ENCODE results near the gene LGMN. TPM values are rescaled to one million over a fixed set of nuclear protein-coding genes. Genes with fewer than 3 reads are reported as not detected.
"Not testable (repeated sequence)": the region's sequence is repeated elsewhere in the genome, so short reads cannot be mapped to it uniquely, and the experiment has no call there.

Gene LGMN
- total RNA-seq, 2 donors from 2014 or later: 3.6 to 16.5 TPM

DNA sequence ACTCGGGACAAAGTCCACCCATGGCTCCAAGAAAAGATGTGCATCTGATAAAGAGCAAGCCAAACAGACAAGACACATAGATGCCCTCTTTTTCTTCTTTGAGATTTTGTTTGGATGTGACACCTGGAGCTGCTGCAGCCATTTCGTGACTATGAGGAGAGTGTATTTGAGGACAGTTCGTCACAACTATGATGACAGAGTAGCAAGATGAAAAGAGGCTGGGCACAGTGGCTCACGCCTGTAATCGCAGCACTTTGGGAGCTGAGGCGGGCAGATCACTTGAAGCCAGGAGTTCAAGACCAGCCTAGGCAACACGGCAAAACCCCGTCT is 21.5 kb downstream of the LGMN start:
- no peak for ATAC-seq (replicated peaks)
- Mint-ChIP-seq H3K36me3 (ENCODE audit: low read depth) (peaks cover 13% of the 10 kb centered on the region), H3K9me3 (no peaks in the 10 kb centered on the region), H3K4me3 (no peak overlapping the region), H3K27ac (no peak overlapping the region), H3K4me1 (peaks cover 11% of the 10 kb centered on the region), H3K27me3 (peaks cover 4% of the 10 kb centered on the region)

DNA sequence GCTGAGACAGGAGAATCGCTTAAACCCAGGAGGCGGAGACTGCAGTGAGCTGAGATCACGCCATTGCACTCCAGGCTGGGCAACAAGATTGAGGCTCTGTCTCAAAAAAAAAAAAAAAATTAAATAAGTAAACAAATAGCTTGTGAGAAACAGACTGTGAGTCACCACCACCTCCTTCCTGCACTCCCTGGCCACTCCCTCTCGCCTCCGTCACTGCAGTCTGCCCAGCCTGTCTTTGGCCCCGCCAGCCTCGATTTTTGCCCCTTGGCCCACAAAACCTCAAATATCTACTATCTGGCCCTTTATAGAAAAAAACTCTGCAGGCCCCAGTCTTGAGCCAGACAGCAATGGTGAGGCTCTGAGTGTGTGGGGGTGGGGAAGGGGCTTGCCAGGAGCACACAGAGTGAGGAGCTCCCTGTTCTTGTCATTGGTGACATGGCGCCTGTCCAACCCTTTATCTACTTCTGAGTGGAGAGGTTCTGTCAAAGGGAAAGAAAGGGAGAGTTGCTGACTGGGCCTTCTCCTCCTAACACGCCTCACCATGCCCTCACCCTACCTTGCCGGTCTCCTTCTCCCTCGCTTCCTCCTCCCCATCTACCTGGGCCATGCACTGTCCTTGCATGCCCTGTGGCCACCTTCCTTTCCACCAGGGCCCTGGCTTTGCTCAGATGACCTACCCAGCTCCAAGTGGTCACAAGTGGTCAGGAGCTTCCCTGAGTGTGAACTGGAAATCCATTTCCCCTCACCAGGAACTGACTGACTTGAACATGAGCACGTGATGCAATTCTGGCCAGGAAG is 22.1 kb downstream of the LGMN start:
- Mint-ChIP-seq H3K36me3 (ENCODE audit: low read depth) (peaks cover 8% of the 10 kb centered on the region), H3K4me3 (peak overlapping the region; percentile 1), H3K27ac (no peak overlapping the region), H3K27me3 (peaks cover 4% of the 10 kb centered on the region), H3K9me3 (no peaks in the 10 kb centered on the region), H3K4me1 (peaks cover 11% of the 10 kb centered on the region)
- peak; percentile 61 for ATAC-seq (replicated peaks)

DNA sequence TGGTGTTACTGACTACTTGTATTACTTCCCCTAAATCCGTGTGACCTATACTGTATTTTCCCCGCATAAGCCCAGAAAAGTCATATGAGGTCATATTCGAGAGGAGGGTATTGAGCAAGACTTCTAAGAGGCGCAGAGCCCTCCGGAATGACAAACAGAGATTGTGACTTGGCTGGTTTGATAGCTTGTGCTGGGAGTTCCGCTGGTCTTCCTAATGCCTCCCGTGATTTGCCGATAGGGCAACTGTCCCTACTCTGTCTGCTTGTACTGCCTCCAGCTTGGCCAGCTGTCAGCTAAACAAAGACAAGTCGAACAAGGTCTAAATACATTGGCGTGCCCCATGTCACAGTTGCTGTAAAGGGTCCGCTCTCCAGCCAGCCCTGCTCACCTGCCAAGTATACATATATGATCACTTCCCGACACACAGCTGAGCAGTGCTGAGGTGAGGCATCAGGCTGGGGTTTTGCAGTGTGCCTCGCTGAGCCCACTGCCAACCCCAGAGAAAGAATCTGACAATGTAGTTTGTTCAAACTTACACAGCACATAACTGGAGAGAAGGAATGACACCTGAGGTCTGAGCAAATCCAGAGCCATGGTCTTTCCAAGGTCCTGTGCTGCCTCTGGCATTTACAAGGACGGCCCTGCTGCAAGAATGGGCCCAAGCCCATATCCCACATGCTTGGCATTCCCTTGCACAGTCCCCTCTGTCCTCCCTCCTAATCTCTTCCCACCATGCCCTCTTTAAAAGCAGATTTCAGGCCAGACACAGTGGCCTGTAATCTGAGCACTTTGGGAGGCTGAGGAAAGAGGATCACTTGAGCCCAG is 23.7 kb downstream of the LGMN start:
- H3K27ac Mint-ChIP-seq: no peak overlapping the region
- H3K36me3 Mint-ChIP-seq (ENCODE audit: low read depth): peaks cover 1% of the 10 kb centered on the region
- no peak overlapping the region for H3K4me3 Mint-ChIP-seq
- H3K4me1 Mint-ChIP-seq: peaks cover 6% of the 10 kb centered on the region
- no peak for ATAC-seq (replicated peaks)
- no peaks in the 10 kb centered on the region for H3K9me3 Mint-ChIP-seq
- H3K27me3 Mint-ChIP-seq: peaks cover 4% of the 10 kb centered on the region

DNA sequence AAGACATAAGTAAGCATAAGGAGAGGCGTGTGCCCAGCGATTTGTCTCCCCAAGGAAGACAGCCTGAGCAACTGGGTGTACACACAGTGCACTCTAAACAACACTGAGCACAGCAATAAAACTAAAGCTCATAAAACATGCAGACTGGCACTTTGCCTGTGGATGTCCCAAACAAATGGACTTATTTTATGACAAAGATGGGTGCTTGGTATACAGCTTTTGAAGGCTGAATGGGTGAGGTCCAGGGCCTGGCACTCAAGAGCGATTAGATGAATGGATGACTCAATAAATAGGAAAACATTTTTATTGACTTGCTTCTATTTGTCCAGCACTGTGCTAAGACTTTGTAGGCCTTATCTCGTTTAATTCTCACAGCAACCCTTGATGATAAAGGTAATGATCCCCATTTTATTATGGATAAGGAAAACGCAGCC is 28.5 kb downstream of the LGMN start:
- no peaks in the 10 kb centered on the region for H3K9me3 Mint-ChIP-seq

DNA sequence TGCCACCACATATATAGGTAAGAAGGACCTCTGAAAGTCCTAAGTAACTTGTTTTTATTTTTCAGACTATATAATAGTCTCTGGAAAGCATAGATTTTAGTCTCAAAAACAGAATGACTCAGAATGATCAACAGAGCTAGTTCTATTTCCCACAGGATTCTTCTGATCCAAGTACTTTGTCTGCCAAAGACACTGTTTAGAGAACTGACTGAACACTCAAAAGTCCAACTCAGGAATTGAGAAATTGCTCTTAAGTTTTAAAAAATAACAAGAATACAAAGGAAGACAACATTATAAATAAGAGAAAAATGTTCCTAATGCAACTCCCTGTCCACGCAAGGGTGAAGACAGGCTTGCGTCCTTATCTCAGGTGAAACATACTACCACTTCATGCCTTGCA is 29.0 kb downstream of the LGMN start:
- Mint-ChIP-seq H3K4me3 (no peak overlapping the region), H3K27ac (no peak overlapping the region), H3K27me3 (no peaks in the 10 kb centered on the region), H3K36me3 (ENCODE audit: low read depth) (no peaks in the 10 kb centered on the region), H3K4me1 (no peaks in the 10 kb centered on the region), H3K9me3 (no peaks in the 10 kb centered on the region)
- ATAC-seq (replicated peaks): no peak

More for the DNA sequence above, 28.5 kb downstream of the LGMN start:
- ATAC-seq (replicated peaks): no peak
- Mint-ChIP-seq H3K27ac (no peak overlapping the region), H3K4me3 (no peak overlapping the region), H3K27me3 (no peaks in the 10 kb centered on the region), H3K36me3 (ENCODE audit: low read depth) (no peaks in the 10 kb centered on the region), H3K4me1 (no peaks in the 10 kb centered on the region)

DNA sequence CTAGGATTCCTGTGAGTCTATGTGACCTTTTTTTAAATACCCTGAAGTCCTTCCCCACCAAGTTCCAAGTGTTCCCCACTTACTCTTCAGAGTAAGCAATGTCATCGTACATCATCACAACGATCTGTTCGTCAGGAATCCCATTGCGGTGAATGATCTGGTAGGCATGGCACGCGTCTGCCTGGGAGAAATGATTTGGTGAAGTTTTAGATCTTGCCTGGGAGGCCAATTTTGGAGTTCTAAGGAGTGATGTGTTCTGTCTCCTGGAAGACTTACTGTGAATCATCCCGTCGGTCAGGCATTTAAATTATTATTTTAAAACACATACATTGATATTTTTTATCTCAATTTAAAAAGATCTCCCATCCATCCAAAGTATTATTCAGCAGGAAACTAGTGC is 29.8 kb downstream of the LGMN start:
- Mint-ChIP-seq H3K27me3 (no peaks in the 10 kb centered on the region), H3K4me3 (no peak overlapping the region), H3K27ac (no peak overlapping the region), H3K36me3 (ENCODE audit: low read depth) (no peaks in the 10 kb centered on the region), H3K9me3 (no peaks in the 10 kb centered on the region), H3K4me1 (no peaks in the 10 kb centered on the region)
- ATAC-seq (replicated peaks): no peak

DNA sequence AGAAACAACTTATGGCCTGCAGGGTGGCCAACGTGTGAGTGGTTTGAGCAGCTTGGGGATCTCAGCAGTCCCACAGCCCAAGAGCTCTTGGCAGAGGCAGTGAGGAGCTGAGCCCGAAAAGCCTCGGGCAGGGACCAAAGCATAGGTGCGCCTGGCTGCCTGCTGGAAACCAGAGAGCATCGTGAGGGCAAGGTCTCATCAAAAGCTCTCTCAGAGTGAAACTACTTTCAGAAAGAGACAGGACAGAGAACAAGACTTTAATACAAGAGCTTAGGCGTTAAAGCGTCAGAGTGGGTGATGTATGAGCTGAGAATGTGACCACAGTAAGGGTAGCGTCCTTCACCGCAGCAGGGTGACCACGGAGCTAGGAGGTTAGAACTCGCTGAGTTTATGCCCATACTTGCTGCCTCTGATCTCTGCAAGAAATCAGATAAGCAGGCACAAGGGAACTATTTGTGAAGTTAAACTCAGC is 30.8 kb downstream of the LGMN start:
- peak overlapping the region; percentile 24 for H3K27ac Mint-ChIP-seq
- no peaks in the 10 kb centered on the region for H3K36me3 Mint-ChIP-seq (ENCODE audit: low read depth)
- H3K4me3 Mint-ChIP-seq: peak overlapping the region; percentile 6
- H3K27me3 Mint-ChIP-seq: no peaks in the 10 kb centered on the region
- no peaks in the 10 kb centered on the region for H3K9me3 Mint-ChIP-seq
- no peaks in the 10 kb centered on the region for H3K4me1 Mint-ChIP-seq
- peak; percentile 76 for ATAC-seq (replicated peaks)

DNA sequence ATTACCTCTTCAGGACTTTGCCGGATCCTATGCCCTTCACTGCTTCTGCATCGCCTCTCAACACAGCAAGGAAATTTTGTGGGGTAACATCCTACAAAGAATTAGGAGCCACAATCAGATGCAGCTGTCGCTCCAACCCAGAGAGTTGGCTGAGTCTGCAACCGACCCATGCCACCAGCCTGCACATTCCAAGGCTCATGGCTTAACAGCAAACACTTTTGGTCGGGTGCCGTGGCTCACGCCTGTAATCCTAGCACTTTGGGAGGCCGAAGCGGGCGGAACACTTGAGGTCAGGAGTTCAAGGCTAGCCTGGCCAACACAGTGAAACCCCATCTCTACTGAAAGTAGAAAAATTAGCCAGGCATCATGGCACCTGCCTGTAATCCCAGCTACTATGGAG is 32.3 kb downstream of the LGMN start:
- Mint-ChIP-seq H3K36me3 (ENCODE audit: low read depth) (no peaks in the 10 kb centered on the region), H3K27ac (no peak overlapping the region), H3K4me3 (no peak overlapping the region), H3K4me1 (no peaks in the 10 kb centered on the region), H3K9me3 (no peaks in the 10 kb centered on the region), H3K27me3 (no peaks in the 10 kb centered on the region)
- no peak for ATAC-seq (replicated peaks)

DNA sequence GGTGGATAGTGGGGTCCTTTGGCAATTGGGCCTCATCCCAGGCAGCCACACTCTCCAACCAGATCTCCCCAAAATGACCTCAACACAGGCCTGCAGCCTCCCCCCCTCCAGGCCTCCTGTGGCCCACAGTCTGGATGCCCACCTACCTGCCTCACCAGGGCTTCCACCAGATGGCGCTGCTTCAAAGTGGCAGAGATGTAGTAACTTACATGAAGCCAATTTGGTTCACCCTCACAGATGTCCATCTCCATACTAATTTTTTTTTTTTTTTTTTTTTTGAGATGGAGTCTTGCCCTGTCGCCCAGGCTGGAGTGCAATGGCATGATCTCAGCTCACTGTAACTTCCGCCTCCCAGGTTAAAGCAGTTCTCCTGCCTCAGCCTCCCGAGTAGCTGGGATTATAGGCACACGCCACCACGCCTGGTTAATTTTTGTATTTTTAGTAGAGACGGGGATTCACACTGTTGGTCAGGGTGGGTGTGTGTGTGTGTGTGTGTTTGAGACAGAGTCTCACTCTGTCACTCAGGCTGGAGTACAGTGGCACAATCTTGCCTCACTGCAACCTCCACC is 33.6 kb downstream of the LGMN start:
- ATAC-seq (replicated peaks): peak; percentile 88
- not testable (repeated sequence) for H3K27me3 Mint-ChIP-seq; H3K4me1 Mint-ChIP-seq; H3K4me3 Mint-ChIP-seq; H3K9me3 Mint-ChIP-seq; H3K36me3 Mint-ChIP-seq (ENCODE audit: low read depth); H3K27ac Mint-ChIP-seq

DNA sequence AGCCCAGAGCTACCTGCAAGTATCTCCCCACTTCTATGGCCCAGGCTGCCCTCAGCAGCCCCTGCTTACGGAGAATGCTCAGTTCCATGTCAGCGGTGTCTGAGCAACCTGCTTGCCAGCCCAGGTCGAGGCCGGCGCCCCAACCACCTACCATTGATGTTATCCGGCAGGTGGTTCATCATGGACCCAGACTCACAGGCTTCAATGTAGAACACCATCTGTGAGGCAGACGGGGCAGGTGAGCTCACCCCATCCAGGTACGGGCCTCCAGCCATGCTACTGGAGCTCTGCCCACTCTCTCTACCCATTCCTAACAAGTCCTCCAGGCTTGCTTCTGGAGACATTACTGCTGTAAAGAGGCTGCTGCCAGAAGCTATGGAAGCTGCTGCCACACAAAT is 35.8 kb downstream of the LGMN start:
- no peaks in the 10 kb centered on the region for H3K9me3 Mint-ChIP-seq

DNA sequence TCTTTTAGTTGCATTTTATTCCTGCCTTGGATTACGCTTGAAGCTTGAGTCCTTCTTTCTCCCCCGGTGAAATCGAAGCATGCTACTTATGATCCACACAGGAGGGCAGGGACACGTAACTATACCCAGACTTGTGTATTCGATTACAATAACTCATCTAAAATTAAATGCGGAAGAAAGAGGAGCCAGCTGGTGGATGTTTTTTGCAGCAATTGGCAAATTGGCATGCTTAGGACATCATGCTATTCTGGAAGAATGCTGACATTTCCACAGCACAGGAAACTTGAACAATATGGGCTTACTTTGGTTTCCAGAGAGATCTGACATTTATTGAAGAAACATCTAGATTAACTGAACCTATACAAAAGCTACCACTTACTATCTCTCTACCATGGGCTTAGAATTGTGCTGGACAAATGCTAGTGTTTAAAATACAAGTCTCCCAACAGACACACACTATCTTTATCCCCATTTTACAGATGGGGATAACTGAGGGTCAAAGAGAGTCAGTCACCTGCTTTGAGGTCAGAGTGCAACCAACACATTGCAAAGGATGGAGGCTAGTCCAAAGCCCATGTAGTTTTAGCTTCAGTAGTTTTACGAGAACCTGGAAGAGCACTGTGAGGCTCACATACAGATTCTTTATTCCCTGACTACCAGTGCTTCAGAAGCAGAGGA is 36.3 kb downstream of the LGMN start:
- ATAC-seq (replicated peaks): no peak
- Mint-ChIP-seq H3K36me3 (ENCODE audit: low read depth) (no peaks in the 10 kb centered on the region), H3K4me3 (no peak overlapping the region), H3K27ac (no peak overlapping the region), H3K27me3 (no peaks in the 10 kb centered on the region), H3K4me1 (no peaks in the 10 kb centered on the region), H3K9me3 (no peaks in the 10 kb centered on the region)

More for the DNA sequence above, 35.8 kb downstream of the LGMN start:
- Mint-ChIP-seq H3K27ac (no peak overlapping the region), H3K36me3 (ENCODE audit: low read depth) (no peaks in the 10 kb centered on the region), H3K27me3 (no peaks in the 10 kb centered on the region), H3K4me3 (no peak overlapping the region), H3K4me1 (no peaks in the 10 kb centered on the region)
- ATAC-seq (replicated peaks): no peak

DNA sequence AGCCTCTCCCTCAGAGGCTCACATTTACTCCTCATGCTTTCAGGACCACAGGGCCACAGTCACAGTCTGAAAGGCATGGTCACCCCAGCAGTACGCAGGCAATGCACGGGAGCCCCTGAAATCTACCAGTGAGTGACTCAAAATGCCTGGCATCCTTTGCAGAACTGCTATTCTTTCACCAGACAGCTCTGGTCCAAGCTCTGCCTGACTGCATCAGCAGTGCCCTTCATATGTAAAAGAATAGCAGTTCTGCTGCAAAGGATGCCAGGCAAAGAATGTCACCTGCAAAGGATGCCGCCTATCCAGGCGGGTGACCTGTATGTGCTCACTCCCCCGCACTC is 38.5 kb downstream of the LGMN start:
- Mint-ChIP-seq H3K9me3 (no peaks in the 10 kb centered on the region), H3K27me3 (no peaks in the 10 kb centered on the region), H3K4me3 (no peak overlapping the region), H3K4me1 (no peaks in the 10 kb centered on the region), H3K27ac (no peak overlapping the region), H3K36me3 (ENCODE audit: low read depth) (no peaks in the 10 kb centered on the region)
- ATAC-seq (replicated peaks): no peak

DNA sequence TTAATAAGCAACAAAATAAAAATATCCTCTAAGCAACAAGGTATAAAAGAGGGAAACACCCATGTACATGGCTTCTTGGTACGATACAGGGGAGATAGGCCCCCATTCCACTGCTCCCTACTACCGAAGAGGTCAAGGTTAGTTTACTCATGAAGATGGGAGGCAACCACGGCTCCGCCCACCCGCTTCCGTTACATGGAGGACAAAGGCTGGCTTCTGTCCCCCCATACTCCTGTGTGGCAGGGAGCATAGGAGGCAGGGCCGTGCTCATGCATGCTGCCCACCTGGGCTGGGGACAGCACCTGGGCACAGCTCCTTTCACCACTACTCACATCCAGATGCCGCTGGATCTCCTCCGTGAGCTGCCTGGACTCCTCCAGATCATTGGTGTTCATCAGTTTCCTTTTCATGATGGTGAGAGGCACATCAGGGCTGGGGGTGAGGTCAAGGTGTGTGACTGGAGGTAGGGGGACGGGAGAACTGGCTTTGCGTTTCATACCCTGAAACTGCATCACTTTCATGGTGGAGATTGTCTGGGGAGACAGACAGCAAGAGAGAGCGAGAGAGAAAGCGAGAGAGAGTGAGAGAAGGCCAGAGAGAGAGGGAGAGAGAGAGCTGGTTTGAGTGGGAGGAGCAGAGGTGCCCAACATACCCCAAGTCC is 39.0 kb downstream of the LGMN start:
- Mint-ChIP-seq H3K4me3 (no peak overlapping the region), H3K36me3 (ENCODE audit: low read depth) (no peaks in the 10 kb centered on the region), H3K9me3 (no peaks in the 10 kb centered on the region), H3K27ac (no peak overlapping the region), H3K4me1 (no peaks in the 10 kb centered on the region), H3K27me3 (peaks cover 2% of the 10 kb centered on the region)
- no peak for ATAC-seq (replicated peaks)

DNA sequence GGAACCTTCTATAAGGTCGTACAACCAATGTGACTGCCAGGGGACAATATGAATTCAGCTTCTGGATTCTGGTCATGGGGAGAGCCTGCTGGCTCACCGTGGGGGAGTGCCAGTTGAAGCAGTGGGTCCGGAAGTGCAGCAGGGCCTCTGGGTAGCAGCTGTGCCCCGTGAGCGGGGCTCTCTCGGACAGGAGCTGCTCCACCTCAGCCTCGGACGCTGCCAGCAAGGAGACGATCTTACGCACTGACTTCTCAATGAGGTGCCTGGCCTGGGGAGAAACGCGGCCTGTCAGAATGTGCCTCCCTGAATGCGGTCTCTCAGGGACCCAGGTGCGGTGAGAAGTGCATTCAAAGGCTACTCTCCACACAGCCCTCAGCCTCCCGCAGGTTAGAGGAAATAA is 42.0 kb downstream of the LGMN start:
- ATAC-seq (replicated peaks): no peak
- no peak overlapping the region for H3K4me3 Mint-ChIP-seq
- no peaks in the 10 kb centered on the region for H3K4me1 Mint-ChIP-seq
- no peaks in the 10 kb centered on the region for H3K9me3 Mint-ChIP-seq
- no peak overlapping the region for H3K27ac Mint-ChIP-seq
- no peaks in the 10 kb centered on the region for H3K36me3 Mint-ChIP-seq (ENCODE audit: low read depth)
- H3K27me3 Mint-ChIP-seq: peaks cover 6% of the 10 kb centered on the region

Measured in activated T-helper 17 cell treated with anti-CD3 and anti-CD28 coated beads, Interleukin-2, amount 50 U/mL, for 72 hours (primary cell).